ENCODE measurements around the gene GPR35. TPM values are rescaled to one million over a fixed set of nuclear protein-coding genes. Genes with fewer than 3 reads are reported as not detected.

The GPR35 gene
- total RNA-seq, 4 donors from 2014 or later = 1.8 to 4.0 (median 2.2) TPM

DNA sequence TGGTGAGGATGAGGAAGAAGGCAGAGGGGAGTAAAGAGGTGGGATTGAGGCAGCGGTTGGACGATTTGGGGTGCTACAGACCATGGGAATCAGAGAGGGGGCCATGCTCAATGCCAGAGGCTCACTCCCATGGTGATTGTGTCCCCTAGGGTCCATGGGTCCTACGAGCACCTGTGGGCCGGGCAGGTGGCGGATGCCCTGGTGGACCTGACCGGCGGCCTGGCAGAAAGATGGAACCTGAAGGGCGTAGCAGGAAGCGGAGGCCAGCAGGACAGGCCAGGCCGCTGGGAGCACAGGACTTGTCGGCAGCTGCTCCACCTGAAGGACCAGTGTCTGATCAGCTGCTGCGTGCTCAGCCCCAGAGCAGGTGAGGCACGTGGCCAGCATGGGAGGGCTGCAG lies 33.5 kb upstream of the GPR35 start:
- TF ChIP-seq EP300 (IDR thresholded peaks at IDR 0.05) (no peak), POLR2AphosphoS5 (IDR thresholded peaks at IDR 0.05) (no peak), POLR2A (IDR thresholded peaks at IDR 0.05; ENCODE audit: low read depth) (no peak)
- TF ChIP-seq, protein P1, sequence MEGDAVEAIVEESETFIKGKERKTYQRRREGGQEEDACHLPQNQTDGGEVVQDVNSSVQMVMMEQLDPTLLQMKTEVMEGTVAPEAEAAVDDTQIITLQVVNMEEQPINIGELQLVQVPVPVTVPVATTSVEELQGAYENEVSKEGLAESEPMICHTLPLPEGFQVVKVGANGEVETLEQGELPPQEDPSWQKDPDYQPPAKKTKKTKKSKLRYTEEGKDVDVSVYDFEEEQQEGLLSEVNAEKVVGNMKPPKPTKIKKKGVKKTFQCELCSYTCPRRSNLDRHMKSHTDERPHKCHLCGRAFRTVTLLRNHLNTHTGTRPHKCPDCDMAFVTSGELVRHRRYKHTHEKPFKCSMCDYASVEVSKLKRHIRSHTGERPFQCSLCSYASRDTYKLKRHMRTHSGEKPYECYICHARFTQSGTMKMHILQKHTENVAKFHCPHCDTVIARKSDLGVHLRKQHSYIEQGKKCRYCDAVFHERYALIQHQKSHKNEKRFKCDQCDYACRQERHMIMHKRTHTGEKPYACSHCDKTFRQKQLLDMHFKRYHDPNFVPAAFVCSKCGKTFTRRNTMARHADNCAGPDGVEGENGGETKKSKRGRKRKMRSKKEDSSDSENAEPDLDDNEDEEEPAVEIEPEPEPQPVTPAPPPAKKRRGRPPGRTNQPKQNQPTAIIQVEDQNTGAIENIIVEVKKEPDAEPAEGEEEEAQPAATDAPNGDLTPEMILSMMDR (IDR thresholded peaks at IDR 0.05) = no peak
- H3K4me1 ChIP-seq = peaks cover 39 to 64% (median 56%) of the 10 kb centered on the region in 4 donors
- no peak for DNase-seq (ENCODE audit: extremely low spot score)
- peaks cover 9 to 77% (median 58%) of the 10 kb centered on the region in 4 donors for H3K36me3 ChIP-seq
- WGBS = 95% methylated on average over 10 of the region's 13 CpGs
- intact Hi-C loops (cut with DNase I) = loop anchor here (5.0 kb wide), 1 partner anchor 34 kb away; the partner anchor contains the start of gene ANKMY1
- no peaks in the 10 kb centered on the region for H3K27me3 ChIP-seq
- H3K27ac ChIP-seq (replicated peaks in 1 of 4) = no peak overlapping the region
- H3K4me3 ChIP-seq = no peak overlapping the region
- no peaks in the 10 kb centered on the region for H3K9me3 ChIP-seq

DNA sequence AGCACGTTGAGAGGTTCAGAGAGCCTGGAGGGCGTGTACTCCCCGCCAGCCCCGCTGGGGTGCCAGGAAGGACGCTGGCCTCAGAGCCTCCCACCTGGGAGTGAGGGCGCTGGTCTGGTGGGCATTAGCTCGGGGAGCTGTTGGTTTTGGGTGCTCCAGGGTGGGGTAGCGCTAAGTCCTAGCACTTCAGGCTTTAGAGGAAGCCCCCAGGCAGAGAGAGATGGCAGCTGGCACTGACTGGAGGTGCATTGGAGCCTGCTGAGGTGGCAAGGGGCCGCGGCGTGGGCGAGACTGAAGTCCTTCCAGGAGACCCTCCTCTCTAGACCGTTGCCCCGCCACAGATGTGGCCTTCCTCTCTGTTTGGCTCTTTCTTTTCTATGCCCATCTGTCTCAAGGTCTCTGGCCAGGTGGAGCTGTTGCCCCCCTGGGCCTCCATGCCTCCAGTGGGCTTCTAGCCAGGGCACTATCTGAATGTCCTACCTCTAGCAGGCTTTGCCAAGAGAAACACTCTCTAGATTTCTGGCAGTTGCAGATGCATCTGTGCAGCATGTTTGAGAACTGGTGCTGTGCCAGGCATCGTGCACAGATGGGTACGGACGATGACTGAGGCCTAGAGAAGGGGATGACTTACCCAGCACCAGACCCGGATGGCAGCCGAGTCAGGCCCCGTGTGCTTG lies 32.1 kb upstream of the GPR35 start:
- intact Hi-C loops (cut with DNase I) = loop anchor here (5.0 kb wide), 1 partner anchor 36 kb away; the partner anchor contains the start of gene ANKMY1
- Histone ChIP-seq H3K27ac (replicated peaks in 1 of 4) (no peak overlapping the region), H3K27me3 (no peaks in the 10 kb centered on the region), H3K4me3 (no peak overlapping the region), H3K9me3 (no peaks in the 10 kb centered on the region), H3K36me3 (peaks cover 17 to 91% (median 69%) of the 10 kb centered on the region in 4 donors), H3K4me1 (peaks cover 28 to 56% (median 48%) of the 10 kb centered on the region in 4 donors)
- 81% methylated on average over 20 of the region's 20 CpGs for WGBS
- no peak for TF ChIP-seq POLR2A (IDR thresholded peaks at IDR 0.05; ENCODE audit: low read depth)
- no peak for TF ChIP-seq EP300 (IDR thresholded peaks at IDR 0.05)
- TF ChIP-seq, protein P1 (IDR thresholded peaks at IDR 0.05) = no peak
- TF ChIP-seq POLR2AphosphoS5 (IDR thresholded peaks at IDR 0.05) = no peak
- no peak for DNase-seq (ENCODE audit: extremely low spot score)

DNA sequence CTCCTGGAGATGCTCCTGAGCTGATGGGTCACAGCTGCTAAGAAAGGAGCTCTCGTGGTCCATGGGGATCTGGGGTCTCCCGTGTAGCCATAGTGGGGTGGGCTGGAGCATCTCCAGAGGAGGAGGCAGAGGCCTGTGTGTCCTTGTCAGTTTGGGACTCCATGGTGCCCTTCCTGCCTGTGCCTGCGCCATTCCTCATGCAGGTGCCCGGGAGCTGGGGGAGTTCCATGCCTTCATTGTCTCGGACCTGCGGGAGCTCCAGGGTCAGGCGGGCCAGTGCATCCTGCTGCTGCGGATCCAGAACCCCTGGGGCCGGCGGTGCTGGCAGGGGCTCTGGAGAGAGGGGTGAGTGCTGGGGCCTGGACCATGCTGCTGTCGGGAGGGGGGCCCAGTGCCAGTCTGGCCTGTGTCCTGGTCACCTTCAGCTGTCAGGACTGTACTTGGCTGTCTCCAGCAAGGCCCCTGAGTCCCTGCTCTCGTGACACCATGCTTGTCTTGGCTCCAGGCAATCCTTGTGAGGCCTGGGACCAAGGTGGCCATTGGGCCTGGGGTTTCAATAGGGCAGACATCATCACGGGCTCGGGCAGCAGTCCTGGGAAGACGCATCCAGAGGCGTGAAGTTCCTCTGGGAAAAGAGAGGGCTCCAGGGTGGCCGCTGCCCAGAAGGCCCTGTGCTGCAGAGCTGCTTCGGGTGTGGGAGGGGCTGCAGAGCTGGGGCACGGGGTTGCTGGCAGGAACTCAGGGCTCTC lies 31.4 kb upstream of the GPR35 start:
- DNase-seq (ENCODE audit: extremely low spot score) = no peak
- H3K36me3 ChIP-seq = peaks cover 24 to 98% (median 77%) of the 10 kb centered on the region in 4 donors
- intact Hi-C loops (cut with DNase I) = loop anchor here (5.0 kb wide), 1 partner anchor 37 kb away; the partner anchor contains the start of gene ANKMY1
- H3K27me3 ChIP-seq = no peaks in the 10 kb centered on the region
- 72% methylated on average over 6 of the region's 19 CpGs for WGBS
- no peak overlapping the region for H3K4me3 ChIP-seq
- TF ChIP-seq EP300 (IDR thresholded peaks at IDR 0.05) (no peak), POLR2A (IDR thresholded peaks at IDR 0.05; ENCODE audit: low read depth) (no peak), POLR2AphosphoS5 (IDR thresholded peaks at IDR 0.05) (no peak)
- TF ChIP-seq, protein P1 (IDR thresholded peaks at IDR 0.05) = no peak
- no peaks in the 10 kb centered on the region for H3K9me3 ChIP-seq
- H3K4me1 ChIP-seq = peaks cover 21 to 49% (median 42%) of the 10 kb centered on the region in 4 donors
- H3K27ac ChIP-seq (replicated peaks in 1 of 4) = no peak overlapping the region

DNA sequence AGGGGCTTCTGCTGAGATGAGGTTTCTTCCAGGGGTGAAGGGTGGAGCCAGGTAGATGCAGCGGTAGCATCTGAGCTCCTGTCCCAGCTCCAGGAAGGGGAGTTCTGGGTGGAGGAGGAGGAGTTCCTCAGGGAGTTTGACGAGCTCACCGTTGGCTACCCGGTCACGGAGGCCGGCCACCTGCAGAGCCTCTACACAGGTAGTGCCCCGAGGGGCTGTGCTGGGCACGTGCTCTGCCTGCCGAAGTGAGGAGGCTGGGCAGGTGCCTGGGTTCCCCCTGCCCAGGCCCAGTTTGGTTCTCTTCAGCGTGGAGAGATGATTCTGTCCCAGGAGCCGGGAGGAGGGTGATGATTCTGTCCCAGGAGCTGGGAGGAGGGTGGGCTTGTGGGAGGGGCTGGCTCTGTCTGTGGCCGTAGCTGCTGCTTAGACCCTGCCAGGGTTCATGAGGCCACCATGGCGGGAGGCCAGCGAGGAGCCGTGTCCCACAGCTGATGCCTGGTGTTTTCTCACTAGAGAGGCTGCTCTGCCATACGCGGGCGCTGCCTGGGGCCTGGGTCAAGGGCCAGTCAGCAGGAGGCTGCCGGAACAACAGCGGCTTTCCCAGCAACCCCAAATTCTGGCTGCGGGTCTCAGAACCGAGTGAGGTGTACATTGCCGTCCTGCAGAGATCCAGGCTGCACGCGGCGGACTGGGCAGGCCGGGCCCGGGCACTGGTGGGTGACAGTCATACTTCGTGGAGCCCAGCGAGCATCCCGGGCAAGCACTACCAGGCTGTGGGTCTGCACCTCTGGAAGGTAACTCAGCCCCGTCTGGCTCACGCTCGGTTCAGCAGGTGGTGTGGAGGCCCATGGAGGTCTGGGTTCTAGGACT lies 30.5 kb upstream of the GPR35 start:
- peaks cover 25 to 100% (median 77%) of the 10 kb centered on the region in 4 donors for H3K36me3 ChIP-seq
- DNase-seq (ENCODE audit: extremely low spot score) = no peak
- H3K4me3 ChIP-seq = no peak overlapping the region
- H3K27ac ChIP-seq (replicated peaks in 1 of 4) = no peak overlapping the region
- WGBS = 88% methylated on average over 12 of the region's 34 CpGs
- peaks cover 21 to 44% (median 39%) of the 10 kb centered on the region in 4 donors for H3K4me1 ChIP-seq
- no peaks in the 10 kb centered on the region for H3K27me3 ChIP-seq
- intact Hi-C loops (cut with DNase I) = loop anchor here (5.0 kb wide), 1 partner anchor 37 kb away; the partner anchor contains the start of gene ANKMY1
- no peaks in the 10 kb centered on the region for H3K9me3 ChIP-seq
- TF ChIP-seq POLR2AphosphoS5 (IDR thresholded peaks at IDR 0.05) (no peak), POLR2A (IDR thresholded peaks at IDR 0.05; ENCODE audit: low read depth) (no peak), EP300 (IDR thresholded peaks at IDR 0.05) (no peak)
- TF ChIP-seq, protein P1 (IDR thresholded peaks at IDR 0.05) = no peak
